HUES6 (cell line): Measurements from ENCODE around the gene FRK.

ENCODE experiments used
- H3K27ac ChIP-seq: 2 replicates; pipeline ENCODE4 v1.7.0; 2013; ENCODE audit warnings: low read depth, mild to moderate bottlenecking, low read length, inconsistent platforms
- H3K27me3 ChIP-seq: 2 replicates; pipeline ENCODE4 v1.6.1; 2013; ENCODE audit warnings: low read length; ENCODE audit not compliant: control insufficient read depth, insufficient read depth
- H3K36me3 ChIP-seq: 2 replicates; pipeline ENCODE4 v1.6.1; 2013; ENCODE audit warnings: low read length; ENCODE audit not compliant: control insufficient read depth, insufficient read depth
- H3K4me1 ChIP-seq: 2 replicates; pipeline ENCODE4 v1.6.1; 2013; ENCODE audit warnings: low read length; ENCODE audit not compliant: control insufficient read depth, insufficient read depth
- H3K4me3 ChIP-seq: 2 replicates; pipeline ENCODE4 v1.5.1; 2013; ENCODE audit warnings: low read depth, low read length
- H3K9ac ChIP-seq: one replicate; pipeline ENCODE4 v1.6.1; 2013; ENCODE audit warnings: mild to moderate bottlenecking, low read length
- H3K9me3 ChIP-seq: 2 replicates; pipeline ENCODE4 v1.6.1; 2013; ENCODE audit warnings: low read depth, low read length; ENCODE audit not compliant: control insufficient read depth, insufficient read depth

Gene FRK

GRCh38 chr6:116060572-116061283, at the start of gene FRK:
Gene FRK, minus strand, starts transcription at chr6:116060891. Its CDS starts 580 bp downstream, at chr6:116060311.
- Histone ChIP-seq H3K9me3 (no peaks in the 10 kb centered on the region), H3K27ac (no peak within 1 kb of the TSS), H3K27me3 (no peaks in the 10 kb centered on the region), H3K9ac (no peak within 1 kb of the TSS), H3K4me1 (peaks cover 5% of the 10 kb centered on the region; the same call in 1 of the 2 replicates), H3K4me3 (no peak within 1 kb of the TSS), H3K36me3 (no peaks in the 10 kb centered on the region)

GRCh38 chr6:116108836-116109235, 48.1 kb upstream of the FRK start:
- Histone ChIP-seq H3K4me3 (no peak overlapping the region), H3K9me3 (no peaks in the 10 kb centered on the region), H3K36me3 (peaks cover 42% of the 10 kb centered on the region), H3K27me3 (no peaks in the 10 kb centered on the region), H3K9ac (no peak overlapping the region), H3K4me1 (peaks cover 36% of the 10 kb centered on the region), H3K27ac (no peak overlapping the region)

- peak overlapping the region; percentile 80; the same call in 1 of the 2 replicates for H3K27ac ChIP-seq
- H3K27me3 ChIP-seq: no peaks in the 10 kb centered on the region
- H3K9ac ChIP-seq: no peak overlapping the region
- peaks cover 58% of the 10 kb centered on the region for H3K4me1 ChIP-seq
- 0 out of 2 replicates have a peak overlapping the region, but pooled peaks have one; percentile 27 for H3K4me3 ChIP-seq
- H3K36me3 ChIP-seq: peaks cover 29% of the 10 kb centered on the region
- no peaks in the 10 kb centered on the region for H3K9me3 ChIP-seq
Observed at GRCh38 chr6:116106146-116106545, 45.5 kb upstream of the FRK start.

GRCh38 chr6:116105247-116105646, 44.6 kb upstream of the FRK start:
- Histone ChIP-seq H3K9me3 (no peaks in the 10 kb centered on the region), H3K36me3 (peaks cover 20% of the 10 kb centered on the region), H3K27me3 (no peaks in the 10 kb centered on the region), H3K27ac (no peak overlapping the region), H3K9ac (no peak overlapping the region), H3K4me3 (no peak overlapping the region), H3K4me1 (peaks cover 58% of the 10 kb centered on the region)

- H3K4me1 ChIP-seq: peaks cover 62% of the 10 kb centered on the region
- no peak overlapping the region for H3K9ac ChIP-seq
- no peaks in the 10 kb centered on the region for H3K27me3 ChIP-seq
- no peak overlapping the region for H3K27ac ChIP-seq
- H3K9me3 ChIP-seq: no peaks in the 10 kb centered on the region
- H3K36me3 ChIP-seq: peaks cover 18% of the 10 kb centered on the region
- H3K4me3 ChIP-seq: no peak overlapping the region
Observed at GRCh38 chr6:116104636-116105035, 43.9 kb upstream of the FRK start.

GRCh38 chr6:116102873-116103272, 42.2 kb upstream of the FRK start:
- H3K36me3 ChIP-seq: 0 out of 2 replicates have a peak, but pooled peaks cover 3% of the 10 kb centered on the region
- no peaks in the 10 kb centered on the region for H3K27me3 ChIP-seq
- no peak overlapping the region for H3K27ac ChIP-seq
- no peak overlapping the region for H3K4me3 ChIP-seq
- H3K9ac ChIP-seq: no peak overlapping the region
- peaks cover 58% of the 10 kb centered on the region for H3K4me1 ChIP-seq
- H3K9me3 ChIP-seq: no peaks in the 10 kb centered on the region

- peak overlapping the region; percentile 92 for H3K4me3 ChIP-seq
- 0 out of 2 replicates have a peak, but pooled peaks cover 3% of the 10 kb centered on the region for H3K36me3 ChIP-seq
- H3K27ac ChIP-seq: no peak overlapping the region
- H3K9ac ChIP-seq: no peak overlapping the region
- no peaks in the 10 kb centered on the region for H3K27me3 ChIP-seq
- peaks cover under 1% of the 10 kb centered on the region; the same call in 1 of the 2 replicates for H3K9me3 ChIP-seq
- peaks cover 54% of the 10 kb centered on the region for H3K4me1 ChIP-seq
Observed at GRCh38 chr6:116101790-116102189, 41.1 kb upstream of the FRK start.

GRCh38 chr6:116101302-116101718, 40.6 kb upstream of the FRK start:
- peak overlapping the region; percentile 92 for H3K4me3 ChIP-seq
- H3K27ac ChIP-seq: no peak overlapping the region
- H3K27me3 ChIP-seq: no peaks in the 10 kb centered on the region
- peaks cover 49% of the 10 kb centered on the region for H3K4me1 ChIP-seq
- 0 out of 2 replicates have a peak, but pooled peaks cover 3% of the 10 kb centered on the region for H3K36me3 ChIP-seq
- peak overlapping the region; percentile 95 for H3K9ac ChIP-seq
- peaks cover 5% of the 10 kb centered on the region for H3K9me3 ChIP-seq

- no peaks in the 10 kb centered on the region for H3K27me3 ChIP-seq
- peak within 1 kb of the TSS; percentile 92 for H3K4me3 ChIP-seq
- peaks cover 42% of the 10 kb centered on the region for H3K4me1 ChIP-seq
- H3K9me3 ChIP-seq: peaks cover 12% of the 10 kb centered on the region
- 0 out of 2 replicates have a peak, but pooled peaks cover 3% of the 10 kb centered on the region for H3K36me3 ChIP-seq
- H3K27ac ChIP-seq: peak within 1 kb of the TSS; percentile 92
- H3K9ac ChIP-seq: peak within 1 kb of the TSS; percentile 95
Observed at GRCh38 chr6:116100419-116101301, 40.0 kb upstream of the FRK start, which contains the start of gene NT5DC1. Gene NT5DC1, plus strand, starts transcription at chr6:116100853. Its CDS starts 78 bp downstream, at chr6:116100931.

- Histone ChIP-seq H3K36me3 (0 out of 2 replicates have a peak, but pooled peaks cover 3% of the 10 kb centered on the region), H3K9ac (no peak overlapping the region), H3K4me1 (peaks cover 28% of the 10 kb centered on the region; the same call in 1 of the 2 replicates), H3K9me3 (peaks cover 15% of the 10 kb centered on the region), H3K27ac (no peak overlapping the region), H3K4me3 (no peak overlapping the region), H3K27me3 (no peaks in the 10 kb centered on the region)
Observed at GRCh38 chr6:116099036-116099435, 38.3 kb upstream of the FRK start.
